Common myeloid progenitor, CD34-positive (primary cell): ENCODE measurements around the gene LSM7.
"Not testable (repeated sequence)": the region's sequence is repeated elsewhere in the genome, so short reads cannot be mapped to it uniquely, and the experiment has no call there.

Experiments
- CTCF ChIA-PET: fragments of 350-600 bp; sonication (Branson Sonifier 250); formaldehyde crosslinking; loops from one replicate; lab custom pipeline; 2021; ENCODE audit warnings: antibody characterized with exemption; lab: Charles Lee
- POLR2A ChIA-PET: fragments of 350-600 bp; sonication (Branson Sonifier 250); formaldehyde crosslinking; loops from one replicate; lab custom pipeline; 2021; ENCODE audit warnings: antibody characterized with exemption; lab: Charles Lee
- DNase-seq, 3 donors: peaks; one replicate each; pipeline versions ENCODE4 v3.0.0 to v3.0.0-alpha.2; 2013
- H3K27ac ChIP-seq, 2 experiments: 1 replicate in 1 of 2; 2 replicates in 1 of 2; pipeline ENCODE4 v1.7.0; 2013; ENCODE audit warnings: inconsistent platforms in 2 of 2, low read length in 2 of 2, mild to moderate bottlenecking in 2 of 2, low read depth in 1 of 2, moderate library complexity in 1 of 2; ENCODE audit not compliant: severe bottlenecking in 2 of 2, insufficient read depth in 1 of 2, poor library complexity in 1 of 2
- H3K27me3 ChIP-seq, 5 experiments: replicated peaks in 2 of 5; 1 replicate in 3 of 5; 2 replicates in 2 of 5; pipeline versions ENCODE4 v1.6.1 to v1.7.0; 2013; ENCODE audit warnings: low read length in 4 of 5, mild to moderate bottlenecking in 2 of 5, moderate library complexity in 2 of 5, inconsistent platforms in 1 of 5; ENCODE audit not compliant: insufficient read depth in 5 of 5, control insufficient read depth in 4 of 5
- H3K36me3 ChIP-seq, 4 experiments: 1 replicate in 2 of 4; 2 replicates in 2 of 4; pipeline versions ENCODE4 v1.6.1 to v1.7.0; 2013; ENCODE audit warnings: low read length in 3 of 4, control low read depth in 1 of 4, mild to moderate bottlenecking in 1 of 4; ENCODE audit not compliant: control insufficient read depth in 4 of 4, insufficient read depth in 4 of 4
- H3K4me1 ChIP-seq, 4 experiments: 1 replicate in 3 of 4; 2 replicates in 1 of 4; pipeline versions ENCODE4 v1.6.1 to v1.7.1; 2013; ENCODE audit warnings: low read length in 3 of 4, mild to moderate bottlenecking in 3 of 4, control low read depth in 1 of 4, inconsistent platforms in 1 of 4, moderate library complexity in 1 of 4; ENCODE audit not compliant: control insufficient read depth in 4 of 4, insufficient read depth in 4 of 4; ENCODE audit errors: control extremely low read depth in 1 of 4
- H3K4me3 ChIP-seq, 7 experiments: 1 replicate in 4 of 7; 2 replicates in 3 of 7; pipeline versions ENCODE4 v1.5.1 to v1.7.0; 2013; ENCODE audit warnings: mild to moderate bottlenecking in 7 of 7, low read length in 6 of 7, moderate library complexity in 6 of 7, inconsistent platforms in 2 of 7, low read depth in 2 of 7, control low read depth in 1 of 7; ENCODE audit not compliant: insufficient read depth in 4 of 7, control insufficient read depth in 1 of 7; ENCODE audit errors: extremely low read depth in 1 of 7
- H3K9me3 ChIP-seq, 5 experiments: 1 replicate in 4 of 5; 2 replicates in 1 of 5; pipeline versions ENCODE4 v1.6.1 to v1.7.1; 2013; ENCODE audit warnings: low read length in 4 of 5, mild to moderate bottlenecking in 2 of 5, inconsistent platforms in 1 of 5, low read depth in 1 of 5, moderate library complexity in 1 of 5; ENCODE audit not compliant: control insufficient read depth in 4 of 5, insufficient read depth in 2 of 5; ENCODE audit errors: control extremely low read depth in 1 of 5
- WGBS: methylation state at CpG from one replicate; pipeline ENCODE4 v1.1.5; 2013; ENCODE audit not compliant: insufficient coverage; 5-methylcytosine and 5-hydroxymethylcytosine counted together

Gene LSM7

DNA sequence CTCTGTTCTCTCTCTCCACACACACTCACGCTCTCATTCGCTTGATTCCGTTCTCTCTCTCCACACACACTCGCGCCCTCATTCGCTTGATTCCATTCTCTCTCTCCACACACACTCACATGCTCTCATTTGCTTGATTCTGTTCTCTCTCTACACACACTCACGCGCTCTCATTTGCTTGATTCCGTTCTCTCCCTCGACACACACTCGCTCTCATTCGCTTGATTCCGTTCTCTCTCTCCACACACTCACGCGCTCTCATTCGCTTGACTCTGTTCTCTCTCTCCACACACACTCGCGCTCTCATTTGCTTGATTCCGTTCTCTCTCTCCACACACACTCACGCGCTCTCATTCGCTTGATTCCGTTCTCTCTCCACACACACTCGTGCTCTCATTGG, 21.4 kb upstream of the LSM7 start:
- WGBS: 97% methylated on average over 24 of the region's 24 CpGs
- H3K9me3 ChIP-seq, H3K4me3 ChIP-seq, POLR2A ChIA-PET, H3K27ac ChIP-seq, DNase-seq, H3K27me3 ChIP-seq: not testable (repeated sequence)
- Histone ChIP-seq H3K36me3 (peaks cover 14 to 68% (median 34%) of the 10 kb centered on the region in 4 experiments), H3K4me1 (peaks cover 0 to 17% (median 8%) of the 10 kb centered on the region in 4 experiments)
- CTCF ChIA-PET: interaction anchor here (1.6 kb wide), 1 partner anchor 16 kb away, joined by 3 read pairs; no protein-coding TSS in a partner anchor

DNA sequence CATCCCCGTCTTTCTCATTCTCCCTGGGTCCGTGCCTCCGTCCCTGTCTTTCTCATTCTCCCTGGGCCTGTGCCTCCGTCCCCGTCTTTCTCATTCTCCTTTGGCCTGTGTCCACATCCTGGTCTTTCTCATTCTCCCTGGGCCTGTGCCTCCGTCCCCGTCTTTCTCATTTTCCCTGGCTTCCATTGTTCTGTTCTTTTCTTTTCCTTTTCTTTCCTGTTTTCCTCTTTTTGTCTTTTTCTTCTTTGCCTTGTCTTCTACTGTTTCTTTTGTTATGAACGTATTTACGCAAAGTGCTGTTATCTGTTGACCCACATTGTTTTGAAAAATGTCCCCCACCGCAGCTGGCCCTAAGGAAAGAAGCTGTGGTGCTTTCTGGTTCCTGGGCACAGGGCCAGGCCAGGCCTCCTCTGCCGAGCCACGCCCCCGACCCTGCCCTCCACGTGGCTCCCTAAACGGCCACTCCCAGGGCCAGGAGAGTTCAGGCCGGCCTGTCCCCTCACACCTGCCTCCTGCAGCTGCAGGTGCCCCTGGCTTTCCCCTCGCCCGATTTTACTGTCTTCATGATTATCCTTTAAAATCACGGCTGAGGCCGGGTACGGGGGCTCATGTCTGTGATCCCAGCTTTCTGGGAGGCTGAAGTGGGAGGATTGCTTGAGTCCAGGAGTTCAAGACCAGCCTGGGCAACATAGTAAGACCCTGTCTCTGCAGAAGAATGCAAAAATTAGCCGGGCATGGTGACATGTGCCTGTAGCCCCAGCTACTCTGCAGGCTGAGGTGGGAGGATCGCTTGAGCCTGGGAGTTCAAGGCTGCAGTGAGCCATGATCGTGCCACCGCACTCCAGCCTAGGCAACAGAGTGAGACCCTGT, 17.6 kb upstream of the LSM7 start:
- ChIA-PET POLR2A (interaction anchor here (1.0 to 1.1 kb wide), 2 partner anchors 13 to 21 kb away, joined by 4 to 6 read pairs; no protein-coding TSS in a partner anchor), CTCF (interaction anchor here (0.7 to 1.9 kb wide), 4 partner anchors 8 to 48 kb away, joined by 3 to 4 read pairs (median 4); no protein-coding TSS in a partner anchor)
- Histone ChIP-seq H3K9me3 (no peaks in the 10 kb centered on the region), H3K4me1 (peaks cover 0 to 50% (median 29%) of the 10 kb centered on the region in 4 experiments), H3K27me3 (no peaks in the 10 kb centered on the region), H3K36me3 (peaks cover 12 to 44% (median 27%) of the 10 kb centered on the region in 4 experiments), H3K27ac (peak overlapping the region; percentile 40 to 84), H3K4me3 (peak overlapping the region in 1 of 7 experiments; percentile 10)
- DNase-seq: peak; percentile 76 to 90 (median 87)
- 46% methylated on average over 18 of the region's 25 CpGs for WGBS

DNA sequence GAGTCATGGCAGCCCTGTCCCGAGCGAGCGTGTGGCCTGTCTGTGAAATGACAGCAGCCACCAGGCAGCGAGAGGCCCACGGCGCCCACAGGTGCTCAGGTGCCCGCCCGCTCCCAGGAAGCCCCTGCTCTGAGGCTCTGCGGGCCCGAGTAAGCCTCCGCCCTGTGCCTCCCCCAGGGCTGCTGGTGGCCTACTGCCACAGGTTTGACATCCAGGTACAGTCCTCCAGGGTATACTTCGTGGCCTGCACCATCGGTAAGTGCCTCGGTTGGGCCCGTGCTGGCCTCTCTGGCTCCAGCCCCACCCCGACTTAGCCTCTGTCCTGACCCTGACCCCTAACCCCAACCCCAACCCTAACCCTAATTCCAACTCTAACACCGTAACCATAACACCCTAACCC, 16.7 kb upstream of the LSM7 start:
- ChIA-PET POLR2A (no interaction called here), CTCF (no interaction called here)
- peaks cover 7 to 44% (median 27%) of the 10 kb centered on the region in 4 experiments for H3K36me3 ChIP-seq
- no peak for DNase-seq
- H3K4me1 ChIP-seq: peaks cover 0 to 60% (median 35%) of the 10 kb centered on the region in 4 experiments
- H3K27ac ChIP-seq: peak overlapping the region; percentile 40 to 84
- H3K27me3 ChIP-seq: no peaks in the 10 kb centered on the region
- H3K4me3 ChIP-seq: no peak overlapping the region
- no peaks in the 10 kb centered on the region for H3K9me3 ChIP-seq
- WGBS: 98% methylated on average over 17 of the region's 17 CpGs

DNA sequence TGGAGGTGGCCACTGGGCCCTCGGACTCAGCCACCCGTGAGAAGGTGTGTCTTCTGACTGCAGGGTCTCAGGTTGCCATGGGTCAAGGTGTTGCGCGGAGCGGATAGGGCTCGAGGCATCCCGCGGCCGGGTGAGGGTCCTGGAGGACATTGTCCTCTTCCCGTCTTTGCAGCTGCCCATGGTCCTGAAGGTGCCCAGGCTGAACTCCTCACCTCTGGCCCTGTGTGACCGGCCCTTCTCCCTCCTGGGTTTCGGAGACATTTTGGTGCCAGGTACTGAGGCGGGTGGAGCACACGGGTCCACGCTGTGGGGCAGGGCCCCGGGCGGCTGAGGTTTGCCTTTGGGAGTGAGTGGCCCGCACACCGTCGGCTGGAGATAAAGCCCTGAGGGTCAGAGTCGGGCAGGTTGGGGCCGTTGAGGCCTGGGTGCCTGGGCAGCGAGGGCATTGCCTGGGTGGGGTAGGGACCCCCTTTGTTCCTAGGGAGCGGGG, 16.0 kb upstream of the LSM7 start:
- peaks cover 0 to 61% (median 35%) of the 10 kb centered on the region in 4 experiments for H3K4me1 ChIP-seq
- WGBS: 98% methylated on average over 21 of the region's 24 CpGs
- no peak overlapping the region for H3K27ac ChIP-seq
- H3K36me3 ChIP-seq: peaks cover 3 to 45% (median 29%) of the 10 kb centered on the region in 4 experiments
- H3K27me3 ChIP-seq: no peaks in the 10 kb centered on the region
- H3K4me3 ChIP-seq: no peak overlapping the region
- H3K9me3 ChIP-seq: no peaks in the 10 kb centered on the region
- ChIA-PET POLR2A (no interaction called here), CTCF (no interaction called here)
- DNase-seq: no peak

DNA sequence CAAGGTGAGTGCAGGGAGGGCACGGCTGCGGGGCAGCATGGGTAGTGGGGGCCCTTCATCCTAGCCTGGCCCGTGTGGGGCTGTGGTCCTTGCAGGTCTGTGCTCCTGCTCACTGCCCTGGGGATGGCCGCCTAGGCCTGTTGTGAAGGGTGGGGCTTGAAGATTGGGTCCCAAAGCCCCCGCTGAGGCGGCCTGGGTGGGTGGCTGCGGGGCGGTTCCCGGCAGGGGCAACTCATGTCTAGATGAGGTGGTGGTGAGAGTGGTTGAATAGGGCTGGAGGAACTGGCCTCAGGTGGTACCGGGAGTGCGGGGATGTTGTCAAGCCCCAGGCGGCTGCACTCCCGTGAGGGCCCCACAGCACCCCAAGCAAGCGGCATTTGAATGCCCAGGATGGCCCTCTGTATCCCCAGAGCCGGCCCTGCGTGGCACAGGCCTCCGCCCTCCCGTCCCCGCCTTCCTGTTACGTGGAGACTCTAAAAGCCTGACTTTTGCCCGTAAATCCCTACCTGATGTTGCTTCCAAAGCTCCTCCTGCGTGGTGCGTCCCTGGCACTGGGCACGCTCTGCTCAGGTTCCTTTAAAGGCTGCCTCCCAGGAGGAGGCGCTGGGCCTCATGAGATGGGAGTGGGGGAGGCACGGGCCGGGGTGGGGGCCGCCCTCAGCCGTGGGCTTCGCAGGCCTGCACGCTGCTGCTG, 15.1 kb upstream of the LSM7 start:
- H3K4me3 ChIP-seq: no peak overlapping the region
- peaks cover 0 to 50% (median 34%) of the 10 kb centered on the region in 4 experiments for H3K36me3 ChIP-seq
- ChIA-PET CTCF (no interaction called here), POLR2A (no interaction called here)
- H3K27ac ChIP-seq: peak overlapping the region in 1 of 2 experiments; percentile 51
- no peaks in the 10 kb centered on the region for H3K9me3 ChIP-seq
- no peak for DNase-seq
- peaks cover 0 to 61% (median 35%) of the 10 kb centered on the region in 4 experiments for H3K4me1 ChIP-seq
- WGBS: 89% methylated on average over 22 of the region's 31 CpGs
- H3K27me3 ChIP-seq: no peaks in the 10 kb centered on the region

DNA sequence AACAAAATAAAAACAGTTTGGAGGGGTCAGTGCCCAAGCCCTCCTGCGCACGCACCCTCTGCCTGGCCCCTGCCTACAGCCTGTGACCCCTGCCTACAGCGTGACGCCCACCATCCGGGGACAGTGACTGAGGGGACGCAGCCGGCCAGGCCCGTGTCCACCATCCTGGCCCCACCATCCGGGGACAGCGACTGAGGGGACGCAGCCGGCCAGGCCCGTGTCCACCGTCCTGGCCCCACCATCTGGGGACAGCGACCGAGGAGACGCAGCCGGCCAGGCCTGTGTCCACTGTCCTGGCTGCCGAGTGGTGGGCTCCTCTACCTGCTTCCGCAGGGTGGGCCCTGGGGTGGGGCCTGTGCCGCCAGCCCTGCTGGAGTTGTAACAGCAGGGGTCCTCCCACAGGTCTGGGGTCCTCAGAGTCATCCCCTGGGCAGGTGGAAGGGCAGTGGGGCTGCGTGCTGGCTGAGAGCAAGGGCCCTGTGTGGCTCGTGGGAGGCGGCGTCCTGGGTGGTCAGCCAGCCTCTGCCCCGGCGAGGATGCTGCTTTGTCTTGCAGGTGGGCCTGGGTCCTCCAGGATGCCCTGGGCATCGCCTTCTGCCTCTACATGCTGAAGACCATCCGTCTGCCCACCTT, 14.4 kb upstream of the LSM7 start:
- ChIA-PET CTCF (no interaction called here), POLR2A (no interaction called here)
- Histone ChIP-seq H3K36me3 (peaks cover 0 to 54% (median 36%) of the 10 kb centered on the region in 4 experiments), H3K9me3 (no peaks in the 10 kb centered on the region), H3K4me1 (peaks cover 0 to 61% (median 35%) of the 10 kb centered on the region in 4 experiments), H3K4me3 (no peak overlapping the region), H3K27ac (peak overlapping the region in 1 of 2 experiments; percentile 51), H3K27me3 (no peaks in the 10 kb centered on the region)
- 96% methylated on average over 27 of the region's 29 CpGs for WGBS
- no peak for DNase-seq
